GM18909 (cell line): ENCODE data around the gene H1-8.
"Not testable (repeated sequence)": the region's sequence is repeated elsewhere in the genome, so short reads cannot be mapped to it uniquely, and the experiment has no call there.

Experiments
- ATAC-seq: cut with Tn5 transposase; IDR thresholded peaks from one replicate; pipeline ENCODE4 v1.9.1; 2021; ENCODE audit warnings: mild to moderate bottlenecking; ENCODE audit not compliant: unreplicated experiment, poor library complexity

The H1-8 gene

DNA sequence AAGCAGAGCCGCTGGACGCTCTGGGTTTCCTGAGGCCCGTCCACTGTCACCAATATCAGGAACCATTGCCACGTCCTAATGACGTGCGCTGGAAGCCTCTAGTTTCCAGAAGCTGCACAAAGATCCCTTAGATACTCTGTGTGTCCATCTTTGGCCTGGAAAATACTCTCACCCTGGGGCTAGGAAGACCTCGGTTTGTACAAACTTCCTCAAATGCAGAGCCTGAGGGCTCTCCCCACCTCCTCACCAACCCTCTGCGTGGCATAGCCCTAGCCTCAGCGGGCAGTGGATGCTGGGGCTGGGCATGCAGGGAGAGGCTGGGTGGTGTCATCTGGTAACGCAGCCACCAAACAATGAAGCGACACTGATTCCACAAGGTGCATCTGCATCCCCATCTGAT is 11.3 kb upstream of the H1-8 start:
- no peak for ATAC-seq

DNA sequence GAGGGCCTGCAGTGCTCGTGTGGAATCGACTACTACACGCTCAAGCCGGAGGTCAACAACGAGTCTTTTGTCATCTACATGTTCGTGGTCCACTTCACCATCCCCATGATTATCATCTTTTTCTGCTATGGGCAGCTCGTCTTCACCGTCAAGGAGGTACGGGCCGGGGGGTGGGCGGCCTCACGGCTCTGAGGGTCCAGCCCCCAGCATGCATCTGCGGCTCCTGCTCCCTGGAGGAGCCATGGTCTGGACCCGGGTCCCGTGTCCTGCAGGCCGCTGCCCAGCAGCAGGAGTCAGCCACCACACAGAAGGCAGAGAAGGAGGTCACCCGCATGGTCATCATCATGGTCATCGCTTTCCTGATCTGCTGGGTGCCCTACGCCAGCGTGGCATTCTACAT is 10.7 kb upstream of the H1-8 start:
- no peak for ATAC-seq

DNA sequence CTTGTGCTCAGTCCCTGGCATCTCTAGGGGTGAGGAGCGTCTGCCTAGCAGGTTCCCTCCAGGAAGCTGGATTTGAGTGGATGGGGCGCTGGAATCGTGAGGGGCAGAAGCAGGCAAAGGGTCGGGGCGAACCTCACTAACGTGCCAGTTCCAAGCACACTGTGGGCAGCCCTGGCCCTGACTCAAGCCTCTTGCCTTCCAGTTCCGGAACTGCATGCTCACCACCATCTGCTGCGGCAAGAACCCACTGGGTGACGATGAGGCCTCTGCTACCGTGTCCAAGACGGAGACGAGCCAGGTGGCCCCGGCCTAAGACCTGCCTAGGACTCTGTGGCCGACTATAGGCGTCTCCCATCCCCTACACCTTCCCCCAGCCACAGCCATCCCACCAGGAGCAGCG is 9.6 kb upstream of the H1-8 start:
- no peak for ATAC-seq

DNA sequence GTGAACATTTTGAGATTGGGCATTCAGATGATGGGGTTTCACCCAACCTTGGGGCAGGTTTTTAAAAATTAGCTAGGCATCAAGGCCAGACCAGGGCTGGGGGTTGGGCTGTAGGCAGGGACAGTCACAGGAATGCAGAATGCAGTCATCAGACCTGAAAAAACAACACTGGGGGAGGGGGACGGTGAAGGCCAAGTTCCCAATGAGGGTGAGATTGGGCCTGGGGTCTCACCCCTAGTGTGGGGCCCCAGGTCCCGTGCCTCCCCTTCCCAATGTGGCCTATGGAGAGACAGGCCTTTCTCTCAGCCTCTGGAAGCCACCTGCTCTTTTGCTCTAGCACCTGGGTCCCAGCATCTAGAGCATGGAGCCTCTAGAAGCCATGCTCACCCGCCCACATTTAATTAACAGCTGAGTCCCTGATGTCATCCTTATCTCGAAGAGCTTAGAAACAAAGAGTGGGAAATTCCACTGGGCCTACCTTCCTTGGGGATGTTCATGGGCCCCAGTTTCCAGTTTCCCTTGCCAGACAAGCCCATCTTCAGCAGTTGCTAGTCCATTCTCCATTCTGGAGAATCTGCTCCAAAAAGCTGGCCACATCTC is 8.4 kb upstream of the H1-8 start:
- no peak for ATAC-seq

DNA sequence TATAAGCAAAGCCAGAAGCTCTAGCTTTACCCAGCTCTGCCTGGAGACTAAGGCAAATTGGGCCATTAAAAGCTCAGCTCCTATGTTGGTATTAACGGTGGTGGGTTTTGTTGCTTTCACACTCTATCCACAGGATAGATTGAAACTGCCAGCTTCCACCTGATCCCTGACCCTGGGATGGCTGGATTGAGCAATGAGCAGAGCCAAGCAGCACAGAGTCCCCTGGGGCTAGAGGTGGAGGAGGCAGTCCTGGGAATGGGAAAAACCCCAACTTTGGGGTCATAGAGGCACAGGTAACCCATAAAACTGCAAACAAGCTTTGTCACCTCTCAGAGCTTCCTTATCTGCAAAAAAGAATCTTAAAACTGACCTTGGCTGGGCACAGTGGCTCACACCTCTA is 7.9 kb upstream of the H1-8 start:
- no peak for ATAC-seq

DNA sequence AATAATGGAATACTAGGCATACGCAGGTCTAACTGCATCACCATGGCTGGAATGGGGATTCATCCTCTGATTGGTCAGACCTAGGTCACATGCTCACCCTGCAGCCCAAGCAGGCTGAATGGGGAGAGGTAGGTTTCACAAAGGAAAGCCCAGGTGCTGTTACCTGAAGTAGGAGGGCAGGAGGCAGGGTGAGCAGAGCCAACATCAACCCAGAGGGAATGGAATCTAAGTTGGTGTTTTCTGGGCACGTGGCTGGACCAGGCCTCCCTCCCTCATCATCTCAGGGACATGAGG is 6.7 kb upstream of the H1-8 start:
- no peak for ATAC-seq

DNA sequence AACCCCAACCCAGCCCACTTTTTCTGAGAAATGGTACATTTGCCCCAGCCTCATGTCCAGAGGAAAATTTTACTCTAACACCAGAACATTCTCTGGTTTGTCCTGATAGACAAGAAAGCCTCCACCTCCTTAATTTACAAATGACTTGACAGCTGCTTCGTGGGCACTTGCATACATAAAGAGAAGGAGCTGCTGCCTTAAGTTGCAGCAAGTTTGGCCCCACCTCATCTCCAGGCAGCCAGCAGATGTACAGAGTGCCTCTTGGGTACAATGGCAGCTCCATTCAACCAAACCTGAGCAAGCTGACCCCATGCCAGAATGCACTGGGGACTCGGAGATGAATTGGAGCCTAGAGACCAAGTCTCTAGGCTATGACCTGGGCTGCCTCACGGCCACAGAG is 6.2 kb upstream of the H1-8 start:
- no peak for ATAC-seq

DNA sequence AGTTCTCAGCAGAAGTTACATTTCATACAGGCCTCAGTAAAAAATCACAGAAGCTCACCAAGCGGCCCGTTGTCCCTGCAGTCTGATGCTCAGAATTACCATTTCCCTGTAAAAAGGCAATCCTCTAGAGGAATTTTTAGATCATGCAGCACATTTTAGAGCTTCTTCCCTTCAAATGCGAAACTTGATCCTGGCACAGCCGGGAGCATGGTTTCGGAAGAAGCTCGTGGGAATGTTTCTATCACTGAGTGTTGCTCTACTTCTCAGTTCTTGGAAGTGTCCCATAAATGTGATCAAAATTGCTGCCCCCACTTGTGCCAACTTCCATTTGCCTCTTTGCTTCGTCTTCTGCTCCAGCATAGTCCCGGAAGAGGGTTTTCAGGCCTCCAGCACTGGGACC is 3.8 kb upstream of the H1-8 start:
- ATAC-seq = no peak

DNA sequence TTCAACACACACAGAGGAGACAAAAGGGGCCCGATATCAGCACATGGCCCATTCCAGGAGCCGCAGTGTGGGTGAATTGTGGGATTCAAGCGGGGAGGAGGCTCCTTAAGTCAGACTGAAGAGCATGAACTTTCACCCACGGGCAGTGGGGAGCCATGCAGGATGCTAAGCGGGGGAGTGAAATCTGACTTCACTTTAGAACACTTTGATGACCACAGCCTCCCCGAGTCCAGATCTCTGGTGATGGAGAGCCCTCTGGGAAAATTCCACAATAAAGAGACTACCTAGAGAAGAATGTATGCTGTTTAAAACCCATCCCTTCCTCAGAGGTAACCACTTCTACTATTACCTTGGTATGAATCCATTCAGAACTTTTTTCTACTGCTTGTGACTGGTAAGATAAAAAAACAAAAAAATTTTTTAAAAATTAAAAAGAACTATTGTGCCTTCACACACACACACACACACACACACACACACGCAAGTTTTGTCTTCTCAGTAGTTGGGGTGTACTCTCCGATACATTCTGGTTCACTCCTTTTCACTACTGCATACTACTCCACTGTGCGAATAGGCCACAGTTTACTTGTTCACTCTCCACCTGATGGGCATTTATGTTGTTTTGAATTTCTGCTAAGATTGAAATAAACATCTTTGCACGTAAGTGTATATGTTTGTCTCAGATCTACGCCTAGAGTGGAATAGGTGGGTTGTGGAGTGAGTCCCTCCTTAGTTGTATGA is 2.0 kb upstream of the H1-8 start:
- ATAC-seq = no peak

DNA sequence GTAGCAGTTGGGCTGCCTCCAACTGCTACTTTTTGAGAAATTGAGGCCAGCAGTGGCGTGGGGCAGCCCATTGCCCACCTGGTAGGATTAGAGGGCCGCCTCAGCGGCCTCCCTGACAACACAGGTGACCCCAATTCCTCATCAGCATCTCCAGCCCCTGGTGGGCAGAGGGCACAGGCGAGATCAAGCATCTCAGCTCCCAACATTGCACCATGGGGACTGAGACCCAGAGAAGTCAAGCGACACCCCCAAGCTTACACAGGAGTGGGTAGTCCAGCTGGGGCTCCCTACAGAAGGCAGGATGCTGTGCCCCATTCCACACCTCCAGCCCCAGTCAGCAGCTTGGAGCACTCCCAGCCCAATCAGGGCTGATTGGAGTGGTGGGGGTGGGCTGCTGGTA is 228 bp upstream of the H1-8 start:
- ATAC-seq = no peak

DNA sequence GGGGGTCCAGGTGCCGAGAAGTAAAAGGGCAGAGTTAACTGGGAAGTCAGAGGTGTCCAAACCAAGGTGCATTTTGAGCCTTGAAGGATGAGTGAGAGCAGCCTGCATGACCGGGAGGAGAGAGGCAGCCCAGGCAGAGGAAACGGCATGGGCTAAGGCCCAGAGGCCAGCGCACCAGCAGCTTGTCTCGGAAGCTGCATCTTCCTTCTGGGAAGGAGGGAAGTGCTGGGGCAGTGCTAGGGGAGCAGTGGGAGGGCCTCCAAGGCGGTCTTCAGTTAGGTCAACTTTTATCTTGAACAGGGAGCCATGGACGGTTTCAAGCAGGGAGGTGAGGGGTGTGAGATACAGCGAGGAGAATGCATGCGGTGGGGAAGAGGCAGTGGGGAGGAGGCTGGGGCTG is 1.0 kb downstream of the H1-8 start:
- ATAC-seq = no peak

DNA sequence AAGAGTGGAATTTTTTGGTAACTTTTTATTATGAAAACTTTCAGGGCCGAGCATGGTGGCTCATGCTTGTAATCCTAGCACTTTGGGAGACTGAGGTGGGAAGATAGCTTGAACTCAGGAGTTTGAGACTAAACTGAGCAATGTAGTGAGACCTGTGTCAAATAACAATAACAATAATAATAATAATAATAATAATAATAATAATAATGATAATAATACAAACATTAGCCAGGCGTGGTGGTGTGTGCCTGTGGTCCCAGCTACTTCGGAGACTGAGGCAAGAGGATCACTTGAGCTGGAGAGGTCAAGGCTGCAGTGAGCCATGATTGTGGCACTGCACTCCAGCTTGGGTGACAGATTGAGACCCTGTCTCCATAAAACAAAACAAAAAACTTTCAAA is 3.0 kb downstream of the H1-8 start:
- ATAC-seq = not testable (repeated sequence)

DNA sequence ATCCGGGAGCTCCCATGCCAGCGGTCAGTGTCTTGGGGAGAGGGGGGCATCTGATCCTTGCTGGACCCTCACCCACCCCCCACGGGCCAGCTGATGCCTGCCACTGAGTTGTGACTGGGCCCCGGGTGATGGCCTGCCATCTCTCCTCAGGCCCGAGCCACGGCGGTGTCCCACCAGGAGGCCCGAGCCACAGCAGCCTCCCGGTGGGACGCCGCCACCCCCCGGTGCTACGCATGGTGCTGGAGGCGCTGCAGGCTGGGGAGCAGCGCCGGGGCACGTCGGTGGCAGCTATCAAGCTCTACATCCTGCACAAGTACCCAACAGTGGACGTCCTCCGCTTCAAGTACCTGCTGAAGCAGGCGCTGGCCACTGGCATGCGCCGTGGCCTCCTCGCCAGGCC is 4.3 kb downstream of the H1-8 start:
- no peak for ATAC-seq

DNA sequence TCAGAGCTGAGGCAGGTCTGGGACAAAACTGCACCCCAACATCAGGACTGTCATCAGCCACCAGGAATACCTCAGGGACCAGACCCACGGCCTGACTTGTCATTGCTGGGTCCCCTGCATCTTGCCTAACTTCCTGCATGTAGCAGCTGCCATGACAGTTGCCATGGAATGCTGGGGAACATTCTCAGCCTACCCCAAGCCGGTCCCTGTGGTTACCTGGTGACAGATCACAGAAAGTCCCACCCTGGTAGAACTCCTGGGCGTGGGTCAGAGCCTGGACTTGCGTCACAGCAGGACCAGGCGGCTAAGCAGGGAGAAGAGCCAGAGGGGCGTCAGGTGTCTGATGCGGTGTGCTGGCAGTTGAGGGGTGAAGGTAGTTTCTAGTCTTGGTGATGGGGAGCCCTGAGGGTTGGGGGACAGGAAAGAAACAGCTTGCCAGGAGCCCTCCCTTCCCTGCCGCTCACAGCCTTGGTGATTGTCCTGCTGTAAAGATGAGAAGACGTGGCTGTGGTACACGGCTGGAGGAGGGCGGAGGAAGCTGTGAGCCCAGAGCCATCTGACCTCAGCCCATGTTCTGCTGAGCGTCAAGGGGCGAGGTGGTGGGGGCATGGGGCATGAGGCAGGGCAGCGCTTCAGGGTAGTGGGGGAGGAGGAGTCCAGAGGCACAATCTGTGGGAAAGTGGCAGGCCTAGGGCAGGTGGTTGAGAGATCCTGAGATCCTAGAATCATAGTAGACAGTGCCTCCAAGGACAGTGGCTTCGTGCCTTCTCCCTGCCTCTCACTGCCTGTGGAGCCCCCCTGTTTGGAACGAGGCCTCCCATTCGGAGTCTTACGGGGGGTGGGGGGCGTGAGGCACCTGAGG is 5.4 kb downstream of the H1-8 start:
- ATAC-seq = no peak

DNA sequence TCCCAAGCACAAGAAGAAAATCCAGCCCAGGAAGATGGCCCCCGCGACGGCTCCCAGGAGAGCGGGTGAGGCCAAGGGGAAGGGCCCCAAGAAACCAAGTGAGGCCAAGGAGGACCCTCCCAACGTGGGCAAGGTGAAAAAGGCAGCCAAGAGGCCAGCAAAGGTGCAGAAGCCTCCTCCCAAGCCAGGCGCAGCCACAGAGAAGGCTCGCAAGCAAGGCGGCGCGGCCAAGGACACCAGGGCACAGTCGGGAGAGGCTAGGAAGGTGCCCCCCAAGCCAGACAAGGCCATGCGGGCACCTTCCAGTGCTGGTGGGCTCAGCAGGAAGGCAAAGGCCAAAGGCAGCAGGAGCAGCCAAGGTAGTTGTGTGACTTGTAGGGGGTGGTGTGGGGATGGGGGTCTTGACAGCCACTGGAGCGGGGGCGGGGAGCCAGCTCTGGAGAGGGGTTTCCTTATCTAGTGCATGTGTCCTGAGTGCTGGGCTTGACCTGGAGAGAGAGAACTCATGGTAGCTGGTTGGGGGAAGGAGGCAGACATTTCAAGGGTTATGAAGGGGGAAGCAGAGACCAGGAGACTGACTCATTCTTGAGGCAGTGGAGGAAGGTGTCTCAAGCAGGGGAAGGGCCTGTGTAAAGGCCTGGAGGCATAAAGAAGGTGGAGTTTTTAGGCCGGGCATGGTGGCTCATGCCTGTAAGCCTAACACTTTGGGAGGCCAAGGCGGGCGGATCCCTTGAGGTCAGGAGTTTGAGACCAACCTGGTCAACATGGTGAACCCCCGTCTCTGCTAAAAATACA is 6.2 kb downstream of the H1-8 start:
- ATAC-seq = no peak

DNA sequence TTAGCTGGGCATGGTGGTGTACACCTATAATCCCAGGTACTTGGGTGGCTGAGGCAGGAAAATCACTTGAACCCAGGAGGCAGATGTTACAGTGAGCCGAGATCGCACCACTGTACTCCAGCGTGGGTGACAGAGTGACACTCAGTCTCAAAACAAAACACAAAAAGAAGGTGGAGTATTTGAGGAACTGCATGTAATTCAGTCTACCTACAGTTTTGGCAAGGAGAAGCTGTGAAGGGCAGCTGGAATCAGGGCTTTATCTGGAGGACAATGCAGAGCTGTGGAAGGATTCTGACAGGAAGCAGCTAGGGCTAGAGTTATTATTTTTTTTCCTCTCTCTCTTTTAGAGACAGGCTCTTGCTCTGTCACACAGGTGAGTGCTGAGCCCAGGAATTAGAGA is 6.8 kb downstream of the H1-8 start:
- ATAC-seq = no peak

DNA sequence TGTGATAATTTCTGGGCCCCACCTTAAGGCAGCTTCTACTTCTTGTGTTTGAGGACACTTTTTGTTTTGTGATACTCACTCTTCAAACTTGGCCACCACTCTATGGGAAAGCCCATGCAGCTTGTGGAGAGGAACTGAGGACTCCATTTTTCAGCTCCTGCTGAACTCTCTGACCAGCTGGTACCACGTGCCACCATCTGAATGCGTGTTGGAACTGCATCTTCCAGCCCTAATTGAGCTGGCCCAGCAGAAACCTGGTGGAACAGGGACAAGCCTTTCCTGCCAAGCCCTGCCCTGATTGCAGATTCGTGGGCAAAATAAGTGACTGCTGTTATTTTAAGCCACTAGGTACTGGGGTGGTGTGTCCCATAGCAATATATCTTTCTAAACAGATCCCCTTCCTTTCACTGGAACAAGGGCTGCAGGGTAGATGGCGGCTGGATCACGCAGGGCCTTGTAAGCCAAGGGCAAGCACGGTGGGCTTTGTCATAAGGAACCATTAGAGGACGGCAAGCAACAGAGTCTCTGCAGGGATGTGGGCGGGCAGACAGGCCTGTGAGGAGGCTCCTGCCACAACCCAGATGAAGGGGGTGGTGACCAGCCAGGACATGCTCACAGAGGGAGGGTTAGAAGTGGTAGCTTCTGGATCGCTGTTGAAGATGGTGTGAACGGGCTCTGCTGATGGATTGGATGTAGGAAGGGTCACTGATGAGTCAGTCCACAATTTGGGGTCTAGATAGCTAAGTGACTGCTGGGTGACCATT is 9.5 kb downstream of the H1-8 start:
- ATAC-seq = no peak

DNA sequence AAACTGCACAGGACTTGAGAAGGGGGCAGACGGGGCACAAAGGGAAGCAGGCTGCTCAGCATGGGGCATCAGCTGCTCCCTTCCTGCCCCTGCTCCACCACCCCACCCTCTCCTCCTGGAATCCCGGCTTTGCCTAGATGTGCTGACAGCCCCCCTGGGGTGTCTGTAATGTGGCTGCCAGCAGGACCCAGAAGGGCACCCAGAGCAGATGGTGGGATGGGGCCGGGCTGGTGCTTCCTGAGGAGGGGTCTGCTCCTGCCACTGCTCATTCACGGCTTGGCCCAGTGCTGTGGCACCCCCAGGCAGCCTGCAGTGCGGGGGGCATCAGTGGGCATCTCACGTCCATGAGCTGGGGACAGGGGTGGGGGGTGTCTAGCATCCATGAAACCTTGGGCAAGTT is 10.2 kb downstream of the H1-8 start:
- ATAC-seq = no peak

DNA sequence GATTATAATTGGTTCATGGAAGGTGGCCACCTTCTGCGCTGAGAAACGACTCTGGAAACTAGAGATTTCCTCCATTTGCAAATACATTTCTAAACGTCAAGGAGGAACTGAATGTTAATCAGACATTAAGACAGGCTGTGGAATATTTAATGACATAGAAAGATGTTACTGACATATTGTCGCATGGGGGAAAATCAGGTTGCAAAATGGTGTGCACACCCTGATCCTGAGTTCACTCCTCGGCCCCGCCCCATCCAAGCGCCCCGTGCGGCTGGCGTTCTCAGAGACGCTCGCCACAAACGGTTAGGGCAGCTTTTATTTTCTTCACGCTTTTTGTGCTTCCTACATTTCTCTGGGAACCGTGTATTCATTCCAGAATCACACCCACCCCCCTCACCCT is 10.7 kb downstream of the H1-8 start:
- ATAC-seq = no peak
